Esophagus squamous epithelium (tissue), 4 donors: Measurements from ENCODE around the gene SELENOO.

Experiments used
- CTCF ChIP-seq, 6 experiments: fragments of 450-650 bp in 4 of 6; fragments of 200-600 bp in 2 of 6; sonication (generic) in 2 of 6; IDR thresholded peaks; one replicate each; pipeline ENCODE4 v1.5.1; 2016 to 2019; ENCODE audit warnings: antibody characterized with exemption in 6 of 6, mild to moderate bottlenecking in 4 of 6, moderate library complexity in 4 of 6
- POLR2A ChIP-seq, 4 donors: fragments of 450-650 bp; IDR thresholded peaks; one replicate each; pipeline ENCODE4 v1.6.1; 2017; ENCODE audit warnings: antibody characterized with exemption in 4 of 4, mild to moderate bottlenecking in 4 of 4, moderate library complexity in 3 of 4

- TF ChIP-seq CTCF (IDR thresholded peaks at IDR 0.05): no peak
- TF ChIP-seq POLR2A (IDR thresholded peaks at IDR 0.05): peak in 1 of 4 donors; percentile 51
Observed at GRCh38 chr22:50190941-50191741, 9.7 kb upstream of the SELENOO start.
